EL (cell line): ENCODE measurements around the gene IL2RA.
"Not testable (repeated sequence)": the region's sequence is repeated elsewhere in the genome, so short reads cannot be mapped to it uniquely, and the experiment has no call there.

Experiments used
- DNase-seq: peaks from one replicate; pipeline ENCODE4 v3.0.0-alpha.2; 2016

The IL2RA gene

GRCh38 chr10:6011558-6011957 lies 50.6 kb downstream of the IL2RA start:
- no peak for DNase-seq

GRCh38 chr10:6010569-6010968 lies 51.6 kb downstream of the IL2RA start:
- DNase-seq = no peak

GRCh38 chr10:6009961-6010360 lies 52.2 kb downstream of the IL2RA start:
- DNase-seq = no peak

- DNase-seq = no peak
Measured at GRCh38 chr10:6009150-6009549, 53.0 kb downstream of the IL2RA start.

GRCh38 chr10:6008497-6009142 lies 53.5 kb downstream of the IL2RA start:
- no peak for DNase-seq

GRCh38 chr10:6006991-6007390 lies 55.2 kb downstream of the IL2RA start:
- no peak for DNase-seq

GRCh38 chr10:6006546-6006945 lies 55.6 kb downstream of the IL2RA start:
- DNase-seq = no peak

- no peak for DNase-seq
Measured at GRCh38 chr10:6005856-6006395, 56.2 kb downstream of the IL2RA start.

GRCh38 chr10:6005161-6005804 lies 56.9 kb downstream of the IL2RA start:
- DNase-seq = not testable (repeated sequence)

GRCh38 chr10:6002809-6003510 lies 59.2 kb downstream of the IL2RA start:
- DNase-seq = no peak

- no peak for DNase-seq
Measured at GRCh38 chr10:5999440-6000165, 62.6 kb downstream of the IL2RA start.

- no peak for DNase-seq
Measured at GRCh38 chr10:5996696-5997095, 65.5 kb downstream of the IL2RA start.

GRCh38 chr10:5992398-5992797 lies 69.8 kb downstream of the IL2RA start:
- no peak for DNase-seq

GRCh38 chr10:5991708-5992107 lies 70.5 kb downstream of the IL2RA start:
- DNase-seq = no peak

GRCh38 chr10:5989756-5990155 lies 72.4 kb downstream of the IL2RA start:
- no peak for DNase-seq

- no peak for DNase-seq
Measured at GRCh38 chr10:5988336-5988920, 73.7 kb downstream of the IL2RA start.

- DNase-seq = no peak
Measured at GRCh38 chr10:5987747-5988146, 74.4 kb downstream of the IL2RA start.

GRCh38 chr10:5985029-5985428 lies 77.1 kb downstream of the IL2RA start:
- DNase-seq = no peak

- no peak for DNase-seq
Measured at GRCh38 chr10:5983774-5984173, 78.4 kb downstream of the IL2RA start.

- DNase-seq = no peak
Measured at GRCh38 chr10:5981529-5981928, 80.6 kb downstream of the IL2RA start.

GRCh38 chr10:5978230-5978489 lies 84.0 kb downstream of the IL2RA start:
- DNase-seq = no peak

- peak; percentile 85 for DNase-seq
Measured at GRCh38 chr10:5977471-5978229, 84.5 kb downstream of the IL2RA start, which contains the start of gene IL15RA. Gene IL15RA, minus strand, starts transcription at chr10:5977543. Its CDS starts 51 bp downstream, at chr10:5977492.
